Smooth muscle cell (in vitro differentiated cells): ENCODE measurements around the gene AMDHD2. TPM values are rescaled to one million over a fixed set of nuclear protein-coding genes. Genes with fewer than 3 reads are reported as not detected.
"Not testable (repeated sequence)": the region's sequence is repeated elsewhere in the genome, so short reads cannot be mapped to it uniquely, and the experiment has no call there.

ENCODE experiments used
- DNase-seq: peaks from one replicate; lab custom pipeline; 2025; ENCODE audit not compliant: unreplicated experiment; lab: John Stamatoyannopoulos, UW
- H2AFZ ChIP-seq: fragments of 200-600 bp; sonication (generic); 2 replicates; pipeline ENCODE4 v1.6.0; 2016; ENCODE audit warnings: antibody characterized with exemption, low read depth, mild to moderate bottlenecking
- H3F3A ChIP-seq: fragments of 200-600 bp; sonication (generic); 2 replicates; pipeline ENCODE4 v1.6.0; 2017; ENCODE audit warnings: antibody characterized with exemption, low read depth
- H3K27ac ChIP-seq: fragments of 200-600 bp; sonication (generic); 2 replicates; pipeline ENCODE4 v1.5.1; 2016; ENCODE audit warnings: low read depth, mild to moderate bottlenecking
- H3K27me3 ChIP-seq: fragments of 200-600 bp; sonication (generic); 2 replicates; pipeline ENCODE4 v1.6.1; 2016; ENCODE audit warnings: low read depth, mild to moderate bottlenecking
- H3K36me3 ChIP-seq: fragments of 200-600 bp; sonication (generic); 2 replicates; pipeline ENCODE4 v1.5.1; 2016; ENCODE audit warnings: low read depth
- H3K4me1 ChIP-seq: fragments of 200-600 bp; sonication (generic); 2 replicates; pipeline ENCODE4 v1.5.1; 2016; ENCODE audit warnings: low read depth
- H3K4me2 ChIP-seq: fragments of 200-600 bp; sonication (generic); 2 replicates; pipeline ENCODE4 v1.6.0; 2016; ENCODE audit warnings: mild to moderate bottlenecking
- H3K4me3 ChIP-seq: fragments of 200-600 bp; sonication (generic); 2 replicates; pipeline ENCODE4 v1.5.1; 2016; ENCODE audit warnings: mild to moderate bottlenecking
- H3K79me2 ChIP-seq: fragments of 200-600 bp; sonication (generic); 2 replicates; pipeline ENCODE4 v1.6.0; 2016; ENCODE audit warnings: low read depth, mild to moderate bottlenecking
- H3K9ac ChIP-seq: fragments of 200-600 bp; sonication (generic); 2 replicates; pipeline ENCODE4 v1.6.0; 2016; ENCODE audit warnings: low read depth
- H3K9me3 ChIP-seq: fragments of 200-600 bp; sonication (generic); replicated peaks from 2 replicates; pipeline ENCODE4 v1.5.1; 2016; ENCODE audit warnings: low read depth
- H4K20me1 ChIP-seq: fragments of 200-600 bp; sonication (generic); 2 replicates; pipeline ENCODE4 v1.6.0; 2016; ENCODE audit warnings: low read depth
- CTCF ChIP-seq: fragments of 200-600 bp; sonication (generic); IDR thresholded peaks from 2 replicates; pipeline ENCODE4 v1.5.1; 2017; ENCODE audit warnings: borderline replicate concordance, mild to moderate bottlenecking, antibody characterized with exemption; ENCODE audit not compliant: insufficient read depth, poor library complexity, severe bottlenecking
- WGBS: methylation state at CpG from one replicate; pipeline ENCODE4 v1.1.7; 2016; ENCODE audit warnings: low lambda C conversion rate; 5-methylcytosine and 5-hydroxymethylcytosine counted together
- polyA plus RNA-seq: library from polyadenylated mRNA; unstranded; fragments of >200 nt; fragmentation: Nextera tagmentation; extraction: Ambion mirVana; gene quantifications from 2 replicates; pipeline ENCODE4 v1.2.1, GENCODE V29; 2016
- total RNA-seq: library from RNA; depleted of rRNA; stranded (reverse); fragments of >200 nt; gene quantifications from 2 replicates; pipeline ENCODE4 v1.2.3, GENCODE V29; 2014

AMDHD2 gene
- total and polyA plus RNA-seq, 2 experiments from 2014 or later, result 12.0 to 14.2 TPM

- not testable (repeated sequence) for DNase-seq, H3K27ac ChIP-seq, H3K36me3 ChIP-seq, H3F3A ChIP-seq, H2AFZ ChIP-seq, H3K4me1 ChIP-seq, H3K27me3 ChIP-seq, H3K9me3 ChIP-seq, H3K9ac ChIP-seq, H3K4me2 ChIP-seq, H3K4me3 ChIP-seq
- Histone ChIP-seq H4K20me1 (peaks cover 70% of the 10 kb centered on the region), H3K79me2 (peaks cover 69% of the 10 kb centered on the region)
- 93% methylated on average over 6 of the region's 6 CpGs for WGBS
These were observed 21.2 kb downstream of the AMDHD2 start for GRCh38 chr16:2541409-2541808.

GRCh38 chr16:2543771-2544170 lies 23.6 kb downstream of the AMDHD2 start:
- H3K27me3 ChIP-seq, H2AFZ ChIP-seq, DNase-seq, H3K9me3 ChIP-seq, H3K4me1 ChIP-seq, H3F3A ChIP-seq, H3K4me3 ChIP-seq, H3K27ac ChIP-seq, H3K9ac ChIP-seq, H3K36me3 ChIP-seq, H3K4me2 ChIP-seq: not testable (repeated sequence)
- H3K79me2 ChIP-seq, result peaks cover 67% of the 10 kb centered on the region
- whole genome bisulfite sequencing, result 92% methylated on average over 14 of the region's 14 CpGs
- peaks cover 69% of the 10 kb centered on the region for H4K20me1 ChIP-seq

- 80% methylated on average over 1 of the region's 14 CpGs for WGBS
- H3K36me3 ChIP-seq, H3K4me3 ChIP-seq, H2AFZ ChIP-seq, H3K9ac ChIP-seq, H3K4me2 ChIP-seq, H3F3A ChIP-seq, H3K27me3 ChIP-seq, H3K9me3 ChIP-seq, H3K27ac ChIP-seq, DNase-seq, H3K4me1 ChIP-seq: not testable (repeated sequence)
- Histone ChIP-seq H4K20me1 (peaks cover 23% of the 10 kb centered on the region), H3K79me2 (peaks cover 13% of the 10 kb centered on the region)
These were observed 30.2 kb downstream of the AMDHD2 start for GRCh38 chr16:2550283-2550878.

GRCh38 chr16:2551420-2551889 lies 31.3 kb downstream of the AMDHD2 start:
- WGBS, result 42% methylated on average over 11 of the region's 17 CpGs
- not testable (repeated sequence) for H3K9ac ChIP-seq, H3K4me2 ChIP-seq

GRCh38 chr16:2554709-2555425 lies 34.7 kb downstream of the AMDHD2 start:
- no CpG with 5 or more reads among the region's 13 CpGs for WGBS
- H3K79me2 ChIP-seq, H3K4me1 ChIP-seq, H2AFZ ChIP-seq, H3K9me3 ChIP-seq, H3K27me3 ChIP-seq, H3F3A ChIP-seq, H3K4me2 ChIP-seq, DNase-seq, H3K36me3 ChIP-seq, H3K27ac ChIP-seq, H3K9ac ChIP-seq, H3K4me3 ChIP-seq: not testable (repeated sequence)
- peaks cover 10% of the 10 kb centered on the region for H4K20me1 ChIP-seq

More at GRCh38 chr16:2551420-2551889, 31.3 kb downstream of the AMDHD2 start:
- H3K4me1 ChIP-seq, H3K4me3 ChIP-seq, H3K27me3 ChIP-seq, H3K36me3 ChIP-seq, H2AFZ ChIP-seq, H3F3A ChIP-seq, H3K9me3 ChIP-seq, DNase-seq, H3K79me2 ChIP-seq: not testable (repeated sequence)
- TF ChIP-seq CTCF, result peak; percentile 18
- Histone ChIP-seq H4K20me1 (peaks cover 13% of the 10 kb centered on the region), H3K27ac (peak overlapping the region; percentile 48)

GRCh38 chr16:2557150-2557549 lies 37.0 kb downstream of the AMDHD2 start:
- H4K20me1 ChIP-seq, H3K79me2 ChIP-seq, H2AFZ ChIP-seq, H3K9ac ChIP-seq, H3K4me2 ChIP-seq, H3K4me3 ChIP-seq, H3K36me3 ChIP-seq, DNase-seq, H3K27me3 ChIP-seq, H3F3A ChIP-seq, H3K27ac ChIP-seq, H3K9me3 ChIP-seq, H3K4me1 ChIP-seq: not testable (repeated sequence)
- 98% methylated on average over 8 of the region's 15 CpGs for WGBS

- not testable (repeated sequence) for H3K79me2 ChIP-seq, H3K4me2 ChIP-seq, H3F3A ChIP-seq, H4K20me1 ChIP-seq, H3K4me1 ChIP-seq, H3K27me3 ChIP-seq, H2AFZ ChIP-seq, H3K4me3 ChIP-seq, H3K9ac ChIP-seq, H3K36me3 ChIP-seq, H3K9me3 ChIP-seq, H3K27ac ChIP-seq, DNase-seq
- WGBS, result 98% methylated on average over 6 of the region's 17 CpGs
These were observed 40.1 kb downstream of the AMDHD2 start for GRCh38 chr16:2560131-2560797.
